GM18520 (cell line): ENCODE data around the gene SPTBN4.
"Not testable (repeated sequence)": the region's sequence is repeated elsewhere in the genome, so short reads cannot be mapped to it uniquely, and the experiment has no call there.

Experiments
- ATAC-seq: cut with Tn5 transposase; IDR thresholded peaks from one replicate; pipeline ENCODE4 v1.9.1; 2021; ENCODE audit not compliant: unreplicated experiment

SPTBN4 gene

DNA sequence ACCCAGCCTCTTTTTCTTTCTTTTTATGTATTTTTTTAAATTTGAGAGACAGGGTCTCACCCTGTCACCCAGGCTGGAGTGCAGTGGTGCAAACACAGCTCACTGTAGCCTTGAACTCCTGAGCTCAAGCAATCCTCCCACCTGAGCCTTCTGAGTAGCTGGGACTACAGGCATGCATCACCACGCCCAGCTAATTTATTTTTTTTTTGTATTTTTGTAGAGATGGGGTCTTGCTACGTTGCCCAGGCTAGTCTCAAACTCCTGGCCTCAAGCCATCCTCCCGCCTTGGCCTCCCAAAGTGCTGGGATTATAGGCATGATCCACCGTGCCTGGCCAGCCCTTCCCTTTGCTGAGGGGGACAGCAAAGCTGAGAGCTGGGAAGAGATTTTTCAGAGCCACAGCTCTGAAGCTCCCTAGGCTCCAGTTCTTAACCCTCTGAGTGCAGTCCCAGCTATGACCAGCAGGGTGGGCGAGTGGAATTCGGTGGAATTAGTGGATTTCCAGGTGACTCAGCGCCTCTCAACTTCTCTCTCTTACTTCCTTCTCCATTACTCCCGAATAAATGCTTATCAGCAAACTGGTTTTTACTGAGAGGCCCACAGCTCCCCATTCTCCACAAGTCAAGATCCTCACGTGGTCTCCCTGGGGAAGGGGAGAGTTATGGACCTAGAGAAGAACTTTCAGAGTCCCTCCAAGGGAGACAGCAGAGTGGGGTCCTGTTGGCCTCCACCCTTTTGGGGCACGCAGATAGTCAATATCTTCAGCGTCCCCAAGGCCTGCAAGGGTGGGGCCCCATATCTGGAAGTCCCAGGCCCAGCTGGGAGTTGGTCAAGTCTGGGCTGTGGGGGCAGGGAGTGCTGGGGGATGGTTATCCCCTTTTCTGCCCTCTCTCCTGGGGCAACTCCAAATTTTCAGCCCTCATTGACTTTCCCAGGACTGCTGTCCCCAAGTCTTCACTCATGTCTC is 2.5 kb upstream of the SPTBN4 start:
- no peak for ATAC-seq

DNA sequence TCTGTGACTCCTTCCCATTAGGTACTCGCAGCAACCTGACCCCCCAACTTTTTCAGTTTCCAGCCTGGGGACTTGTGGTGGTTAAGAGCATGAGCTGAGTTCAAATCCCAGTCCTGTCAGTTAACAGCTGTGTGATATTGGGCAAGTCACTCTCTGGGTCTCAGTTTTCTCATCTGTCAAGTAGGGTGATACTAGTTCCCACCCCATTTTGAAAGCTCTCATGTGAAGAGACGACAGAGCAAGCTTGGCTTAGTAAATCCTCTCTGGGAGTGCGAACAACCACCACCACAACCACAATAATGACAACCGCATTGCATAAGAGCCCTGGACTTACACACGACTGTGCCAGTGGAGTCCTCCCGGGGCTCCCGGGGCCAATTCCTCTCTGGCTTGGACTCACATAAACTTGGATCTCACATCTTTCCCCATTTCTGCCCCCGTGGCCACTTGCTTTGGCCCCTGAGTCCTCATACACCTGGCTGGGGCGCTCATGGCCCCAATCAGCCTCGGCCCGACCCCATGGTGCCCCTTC is 1.7 kb upstream of the SPTBN4 start:
- no peak for ATAC-seq

DNA sequence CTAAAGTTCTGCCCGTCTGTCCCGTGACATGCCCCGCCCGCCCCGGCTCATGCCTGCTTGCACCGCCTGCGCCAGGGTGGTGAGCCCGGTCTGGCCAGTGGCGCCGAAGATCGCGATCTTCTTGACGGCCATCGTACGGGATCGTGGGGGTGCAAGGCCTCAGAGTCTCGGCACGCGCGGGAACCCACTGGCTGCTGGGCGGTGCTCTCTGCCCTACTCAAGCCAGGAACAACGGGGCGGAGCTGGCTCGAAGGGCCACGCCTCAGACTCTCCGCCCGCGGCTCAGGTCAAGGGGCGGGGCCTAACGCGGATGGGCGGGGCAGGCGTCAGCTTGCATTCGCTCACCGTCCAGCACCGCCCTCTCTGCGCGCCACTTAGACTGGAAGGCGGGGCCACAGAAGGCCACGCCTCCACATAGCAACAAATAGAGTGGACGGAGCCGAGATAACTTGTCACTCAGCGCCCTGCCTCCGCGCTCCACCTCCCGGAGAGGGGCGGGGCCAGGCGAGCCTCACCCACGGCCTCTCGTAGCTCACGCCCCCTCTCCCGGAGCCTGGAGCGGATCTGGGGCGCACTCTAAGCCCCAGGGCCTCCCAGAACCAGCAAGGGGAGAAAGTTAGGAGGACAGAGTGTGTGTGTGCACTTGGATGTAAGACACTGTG is 1.1 kb upstream of the SPTBN4 start, which contains the start of gene BLVRB:
TSS of gene BLVRB (minus strand) at position 189 of the 662 bp plus-strand sequence. CDS start at position 132, 57 bp downstream.
- ATAC-seq = peak; percentile 84

DNA sequence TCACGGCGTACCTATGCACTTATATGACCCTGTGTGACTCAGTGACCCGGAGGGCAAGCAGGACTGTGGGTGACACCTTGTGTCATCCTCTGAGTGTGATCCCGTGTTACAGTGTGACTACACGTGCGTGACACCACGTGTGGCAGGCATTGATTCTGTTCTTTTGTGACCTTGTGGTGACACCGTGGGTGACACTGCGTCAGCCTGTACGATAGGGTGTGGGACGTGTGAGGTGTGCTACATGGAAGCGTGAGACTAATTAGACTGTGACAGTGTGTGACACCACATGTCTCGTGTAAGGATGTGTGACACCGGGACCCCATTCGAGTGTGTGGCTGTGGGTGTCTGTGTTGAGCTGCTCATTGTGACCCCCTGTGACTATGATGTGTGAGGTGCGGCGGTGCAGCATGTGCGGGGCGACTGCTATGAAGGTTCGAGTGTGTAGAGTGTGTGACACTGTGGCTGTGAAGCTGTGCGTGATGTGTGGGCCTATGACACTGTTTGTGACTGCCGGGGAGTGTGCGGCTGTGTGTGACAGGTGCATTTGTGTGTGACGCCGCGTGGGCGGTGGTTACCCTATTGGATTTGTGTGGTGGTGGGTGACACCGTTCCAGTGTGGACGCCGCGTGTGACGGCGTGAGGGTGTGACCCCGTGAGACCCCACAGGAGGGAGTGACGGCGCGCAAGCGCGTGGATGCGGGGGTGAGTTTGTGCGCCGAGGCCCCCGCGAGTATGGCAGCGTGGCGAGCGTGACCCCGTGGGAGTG is 399 bp upstream of the SPTBN4 start:
- ATAC-seq = peak; percentile 34

DNA sequence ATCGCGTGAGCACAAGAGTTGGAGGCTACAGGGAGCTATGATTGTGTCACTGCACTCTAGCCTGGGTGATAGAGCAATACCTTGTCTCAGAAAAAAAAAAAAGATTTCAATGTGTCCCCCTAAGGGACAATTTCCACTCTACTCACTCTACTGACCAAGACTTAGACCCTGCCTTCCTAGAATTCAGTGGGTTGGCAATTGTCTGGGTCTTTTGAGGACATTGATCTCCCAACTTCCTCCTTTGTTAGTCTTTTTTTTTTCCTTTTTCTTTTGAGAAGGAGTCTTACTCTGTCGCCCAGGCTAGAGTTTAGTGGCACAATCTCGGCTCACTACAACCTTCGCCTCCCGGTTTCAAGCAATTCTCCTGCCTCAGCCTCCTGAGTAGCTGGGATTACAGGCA is 2.2 kb downstream of the SPTBN4 start:
- ATAC-seq = no peak

DNA sequence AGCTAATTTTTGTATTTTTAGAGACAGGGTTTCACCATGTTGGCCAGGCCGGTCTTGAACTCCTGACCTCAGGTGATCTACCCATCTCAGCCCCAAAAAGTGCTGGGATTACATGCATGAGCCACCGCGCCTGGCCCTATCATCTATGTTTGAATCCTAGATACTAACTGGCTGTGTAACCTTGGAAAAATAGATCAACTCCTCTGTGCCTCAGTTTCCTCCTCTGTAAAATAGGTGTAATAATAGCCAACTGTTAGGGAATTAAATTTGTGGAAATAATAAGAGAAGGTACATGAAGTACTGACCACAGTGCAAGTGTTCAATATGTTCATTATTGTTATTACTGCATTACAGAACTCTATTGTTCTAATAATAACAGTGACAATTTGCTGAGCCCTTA is 4.3 kb downstream of the SPTBN4 start:
- no peak for ATAC-seq

DNA sequence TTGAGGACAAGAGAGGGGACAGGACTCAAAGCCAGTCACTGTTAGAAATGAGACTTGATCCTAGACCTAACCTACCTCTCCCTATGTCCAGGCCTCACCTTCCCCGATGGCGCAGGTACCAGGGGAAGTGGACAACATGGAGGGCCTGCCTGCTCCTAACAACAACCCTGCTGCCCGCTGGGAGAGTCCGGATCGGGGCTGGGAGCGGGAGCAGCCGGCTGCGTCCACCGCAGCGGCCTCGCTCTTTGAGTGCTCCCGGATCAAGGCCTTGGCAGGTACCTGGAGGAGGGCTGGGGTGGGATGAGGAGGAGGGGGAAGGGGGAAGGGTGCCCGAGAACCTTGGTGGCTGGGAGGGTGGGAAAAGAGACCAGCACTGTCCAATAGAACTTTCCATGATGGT is 5.7 kb downstream of the SPTBN4 start:
- ATAC-seq = no peak

DNA sequence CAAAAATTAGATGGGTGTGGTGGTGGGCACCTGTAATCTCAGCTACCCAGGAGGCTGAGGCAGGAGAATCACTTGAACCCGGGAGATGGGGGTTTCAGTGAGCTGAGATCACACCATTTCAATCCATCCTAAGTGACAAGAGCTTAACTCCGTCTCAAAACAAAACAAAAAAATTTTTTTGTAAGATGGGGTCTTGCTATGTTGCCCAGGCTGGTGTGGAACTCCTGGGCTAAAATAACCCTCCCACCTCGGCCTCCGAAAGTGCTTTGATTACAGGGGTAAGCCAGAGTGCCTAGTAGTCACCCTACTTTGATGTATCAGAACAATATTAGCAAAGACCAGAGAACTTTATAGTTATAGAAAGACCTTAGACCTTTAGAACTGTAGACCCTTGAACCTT is 7.9 kb downstream of the SPTBN4 start:
- ATAC-seq = no peak

DNA sequence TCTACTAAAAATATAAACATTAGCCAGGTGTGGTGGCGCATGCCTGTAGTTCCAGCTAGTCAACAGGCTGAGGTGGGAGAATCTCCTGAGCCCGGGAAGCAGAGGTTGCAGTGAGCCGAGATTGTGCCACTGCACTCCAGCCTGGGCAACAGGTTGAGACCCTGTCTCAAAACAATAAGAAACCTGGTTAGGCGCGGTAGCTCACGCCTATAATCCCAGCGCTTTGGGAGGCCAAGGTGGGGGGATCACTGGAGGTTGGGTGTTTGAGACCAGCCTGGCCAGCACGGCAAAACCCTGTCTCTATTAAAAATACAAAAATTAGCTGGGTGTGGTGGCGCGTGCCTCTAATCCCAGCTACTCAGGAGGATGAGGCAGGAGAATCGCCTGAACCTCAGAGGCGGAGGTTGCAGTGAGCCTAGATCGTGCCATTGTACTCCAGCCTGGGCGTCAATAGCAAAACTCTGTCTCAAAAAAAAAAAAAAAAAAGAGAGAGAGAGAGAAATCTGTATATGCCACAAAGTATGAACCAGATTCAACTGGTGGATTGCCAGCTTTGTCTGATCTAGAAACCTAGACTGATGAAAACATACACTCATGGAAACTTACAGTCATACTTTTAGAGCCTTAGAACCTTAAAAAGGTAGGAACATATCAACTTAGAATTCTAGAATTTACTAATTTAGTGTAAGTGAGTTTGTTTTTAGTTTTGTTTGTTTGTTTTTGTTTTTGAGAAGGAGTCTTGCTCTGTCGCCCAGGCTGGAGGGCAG is 9.3 kb downstream of the SPTBN4 start:
- ATAC-seq = not testable (repeated sequence)

DNA sequence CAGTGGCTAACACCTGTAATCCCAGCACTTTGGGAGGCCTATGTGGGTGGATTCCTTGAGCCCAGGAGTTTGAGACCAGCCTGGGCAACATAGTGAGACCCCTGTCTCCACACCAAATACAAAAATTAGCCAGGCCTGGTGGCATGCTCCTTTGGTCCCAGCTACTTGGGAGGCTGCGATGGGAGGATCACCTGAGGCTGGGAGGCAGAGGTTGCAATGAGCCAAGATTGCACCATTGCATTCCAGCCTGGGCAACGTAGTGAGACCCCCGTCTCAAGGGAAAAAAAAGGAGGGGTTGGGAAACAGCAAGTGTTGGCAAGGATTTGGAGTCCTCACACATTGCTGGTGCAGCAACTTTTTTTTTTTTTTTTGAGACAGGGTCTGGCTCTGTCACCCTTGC is 19.2 kb downstream of the SPTBN4 start:
- no peak for ATAC-seq

DNA sequence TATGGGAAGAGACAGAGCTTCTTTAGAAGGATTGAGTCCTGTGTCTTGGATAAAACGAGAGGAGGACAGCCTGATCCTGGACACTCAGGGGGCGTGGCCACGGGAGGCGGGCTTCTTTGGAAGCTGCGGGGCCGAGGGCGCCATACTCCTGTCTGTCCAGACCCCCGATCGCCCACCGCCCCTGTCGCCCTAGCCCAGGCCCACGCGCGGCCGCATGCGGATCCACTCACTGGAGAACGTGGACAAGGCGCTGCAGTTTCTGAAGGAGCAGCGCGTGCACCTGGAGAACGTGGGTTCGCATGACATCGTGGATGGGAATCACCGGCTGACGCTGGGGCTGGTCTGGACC is 23.1 kb downstream of the SPTBN4 start:
- ATAC-seq = no peak

DNA sequence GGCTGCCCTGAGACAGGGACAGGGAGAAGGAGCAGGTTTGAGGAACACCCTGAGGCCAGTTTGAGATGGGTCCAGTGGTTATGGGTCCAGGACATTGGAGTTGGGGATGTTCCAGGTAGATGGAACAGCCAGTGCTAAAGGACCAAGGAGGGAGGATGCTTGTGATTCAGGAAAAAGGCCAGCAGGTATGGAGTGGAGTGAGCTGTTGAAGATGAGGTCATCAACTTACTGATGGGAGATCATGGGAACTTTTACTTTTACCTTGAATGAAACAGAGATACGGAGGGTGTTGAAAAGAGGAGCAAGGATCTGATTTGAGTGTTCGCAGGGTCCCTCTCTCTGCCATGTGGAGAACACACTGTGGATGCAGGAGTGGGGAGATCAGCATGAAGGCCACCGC is 25.5 kb downstream of the SPTBN4 start:
- no peak for ATAC-seq

DNA sequence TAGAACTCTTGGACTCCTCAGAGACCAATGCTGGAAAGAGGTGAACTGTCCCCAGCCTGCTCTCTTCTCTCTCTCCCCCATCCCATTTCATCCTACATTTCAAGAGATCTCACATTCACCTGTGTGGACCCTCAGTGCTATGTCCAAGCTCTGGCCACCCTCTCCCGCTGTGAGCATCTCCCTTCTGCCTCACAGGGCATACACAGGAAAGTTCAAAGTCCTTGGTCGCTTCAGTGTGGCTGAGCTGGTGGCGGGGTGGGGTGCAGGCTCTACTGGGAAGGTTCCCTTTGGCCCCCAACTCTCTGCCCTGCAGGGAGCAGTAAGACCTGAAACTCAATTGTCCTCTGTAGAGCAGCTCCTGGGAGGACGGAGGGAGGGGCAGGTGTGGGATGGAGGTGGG is 27.0 kb downstream of the SPTBN4 start:
- no peak for ATAC-seq

DNA sequence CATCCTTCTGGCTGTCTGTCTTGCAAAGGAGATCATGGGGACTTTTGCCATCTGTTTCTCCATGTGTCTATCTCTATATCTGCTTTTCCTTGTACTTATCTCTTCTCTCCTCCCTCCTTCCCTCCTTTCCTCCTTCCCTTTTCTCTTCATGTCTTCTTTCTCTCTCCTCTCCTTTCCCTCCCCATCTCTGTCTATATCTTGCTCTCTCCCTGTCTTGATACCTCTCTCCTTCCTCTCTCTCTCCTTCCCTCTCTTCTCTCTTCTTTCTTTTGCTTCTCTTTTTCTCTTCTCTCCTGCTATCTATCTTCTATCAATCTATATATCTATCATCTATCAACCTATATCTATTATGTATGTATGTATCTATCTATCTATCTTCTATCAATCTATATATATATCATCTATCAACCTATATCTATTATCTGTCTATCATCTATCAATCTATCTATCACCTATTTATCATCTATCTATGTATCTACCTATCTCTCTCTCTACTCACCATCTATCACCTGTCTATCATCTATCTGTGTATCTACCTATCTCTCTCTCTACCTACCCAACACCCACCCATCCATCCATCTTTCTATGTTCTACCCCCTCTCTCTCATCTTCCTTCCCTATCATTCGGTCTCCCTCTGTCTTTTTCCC is 27.5 kb downstream of the SPTBN4 start:
- ATAC-seq = no peak

DNA sequence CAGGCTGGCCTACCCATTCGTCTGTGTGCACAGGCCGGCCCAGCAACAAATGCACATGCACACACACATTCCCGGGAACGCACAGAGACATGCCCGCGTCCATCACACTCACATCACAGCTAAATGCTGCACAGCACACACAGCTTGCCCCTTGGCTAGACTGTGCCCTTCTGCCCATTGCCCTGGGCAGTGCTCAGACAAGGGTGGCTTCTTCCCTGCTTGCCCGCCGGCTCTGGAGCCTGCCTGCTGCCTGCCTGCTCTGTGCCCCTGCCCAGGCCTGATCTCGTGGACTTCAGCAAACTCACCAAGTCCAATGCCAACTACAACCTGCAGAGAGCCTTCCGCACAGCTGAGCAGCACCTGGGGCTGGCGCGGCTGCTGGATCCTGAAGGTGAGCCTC is 30.4 kb downstream of the SPTBN4 start:
- ATAC-seq = no peak

DNA sequence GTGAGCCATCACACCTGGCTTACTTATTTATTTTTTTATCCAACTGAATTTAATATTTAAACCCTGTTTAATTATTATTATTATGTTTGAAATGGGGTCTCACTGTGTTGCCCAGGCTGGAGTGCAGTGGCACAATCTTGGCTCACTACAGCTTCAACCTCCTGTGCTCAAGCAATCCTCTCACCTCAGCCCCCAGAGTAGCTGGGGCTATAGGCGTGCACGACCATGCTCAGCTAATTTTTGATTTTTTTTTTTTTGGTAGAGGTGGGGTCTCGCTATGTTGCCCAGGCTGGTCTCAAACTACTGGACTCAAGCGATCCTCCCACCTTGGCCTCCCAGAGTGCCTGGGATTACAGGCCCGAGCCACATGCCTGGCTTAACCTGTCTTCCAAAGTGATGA is 32.5 kb downstream of the SPTBN4 start:
- ATAC-seq = no peak

DNA sequence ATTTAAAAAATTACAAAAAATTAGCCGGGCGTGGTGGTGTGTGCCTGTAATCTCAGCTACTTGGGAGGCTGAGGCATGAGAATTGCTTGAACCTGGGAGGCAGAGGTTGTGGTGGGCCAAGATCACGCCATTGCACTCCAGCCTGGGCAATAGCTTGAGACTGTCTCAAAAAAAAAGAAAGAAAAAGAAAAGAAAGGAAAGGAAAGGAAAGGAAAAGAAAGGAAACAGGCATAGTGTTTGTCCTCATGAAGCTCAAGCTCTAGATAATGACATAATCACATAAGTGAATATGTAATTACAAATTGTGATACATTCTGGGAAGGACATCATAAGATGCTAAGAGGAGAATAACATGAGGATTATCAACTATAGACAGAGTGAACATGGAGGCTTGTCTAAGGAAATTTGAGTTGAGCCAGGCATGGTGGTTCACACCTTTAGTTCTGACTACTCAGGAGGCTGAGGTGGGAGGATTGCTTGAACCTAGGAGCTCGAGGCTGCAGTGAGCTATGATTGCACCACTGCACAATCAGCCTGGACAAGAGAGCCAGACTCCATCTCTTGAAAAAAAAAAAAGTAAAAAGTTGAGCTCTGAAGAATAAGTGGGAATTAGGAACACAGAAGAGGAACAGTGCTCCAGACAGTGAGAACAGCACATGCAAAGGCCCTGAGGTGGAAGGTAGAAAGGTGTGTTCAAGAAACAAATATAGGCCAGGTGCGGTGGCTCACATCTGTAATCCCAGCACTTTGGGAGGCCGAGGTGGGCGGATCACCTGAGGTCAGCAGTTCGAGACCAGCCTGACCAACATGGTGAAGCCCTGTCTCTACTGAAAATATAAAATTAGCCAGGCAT is 34.1 kb downstream of the SPTBN4 start:
- ATAC-seq = not testable (repeated sequence)

DNA sequence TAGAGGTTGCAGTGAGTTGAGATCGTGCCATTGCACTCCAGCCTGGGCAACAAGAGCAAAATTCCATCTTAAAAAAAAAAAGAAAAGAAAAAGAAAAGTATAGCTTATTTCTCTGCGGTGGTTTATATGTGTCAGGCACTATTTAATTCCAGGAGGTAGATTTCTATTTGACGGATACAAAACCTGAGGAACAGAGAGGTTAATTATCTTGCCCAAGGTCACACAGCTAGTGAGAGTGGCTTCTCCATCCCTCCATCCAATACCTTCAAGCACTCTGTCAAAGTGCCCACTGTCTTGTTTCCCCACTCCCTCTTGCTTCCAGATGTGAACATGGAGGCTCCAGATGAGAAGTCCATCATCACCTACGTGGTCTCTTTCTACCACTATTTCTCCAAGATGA is 34.8 kb downstream of the SPTBN4 start:
- ATAC-seq = no peak

DNA sequence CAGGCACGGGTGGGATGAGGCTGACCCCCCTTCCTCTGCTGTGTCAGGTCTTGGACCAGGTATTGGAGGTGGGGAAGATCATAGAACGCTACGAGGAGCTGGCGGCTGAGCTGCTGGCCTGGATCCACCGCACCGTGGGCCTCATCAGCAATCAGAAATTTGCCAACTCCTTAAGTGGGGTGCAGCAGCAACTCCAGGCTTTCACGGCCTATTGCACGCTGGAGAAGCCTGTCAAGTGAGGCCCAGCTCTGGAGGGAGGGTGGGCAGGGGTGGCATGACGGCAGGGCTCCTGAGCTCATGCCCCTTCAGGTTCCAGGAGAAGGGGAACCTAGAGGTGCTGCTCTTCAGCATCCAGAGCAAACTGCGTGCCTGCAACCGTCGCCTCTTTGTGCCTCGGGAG is 35.3 kb downstream of the SPTBN4 start:
- ATAC-seq = no peak
